VCaP (cell line): Measurements from ENCODE around the gene HEPACAM2.

Experiments
- H3K27ac ChIP-seq: fragments of 450-650 bp; 2 replicates; pipeline ENCODE4 v1.5.1; 2017
- TF ChIP-seq, protein P1 (sequence below): fragments of 450-650 bp; conservative IDR thresholded peaks from 2 replicates; pipeline ENCODE4 v1.5.1; 2017; ENCODE audit warnings: mild to moderate bottlenecking, moderate library complexity

The HEPACAM2 gene

DNA sequence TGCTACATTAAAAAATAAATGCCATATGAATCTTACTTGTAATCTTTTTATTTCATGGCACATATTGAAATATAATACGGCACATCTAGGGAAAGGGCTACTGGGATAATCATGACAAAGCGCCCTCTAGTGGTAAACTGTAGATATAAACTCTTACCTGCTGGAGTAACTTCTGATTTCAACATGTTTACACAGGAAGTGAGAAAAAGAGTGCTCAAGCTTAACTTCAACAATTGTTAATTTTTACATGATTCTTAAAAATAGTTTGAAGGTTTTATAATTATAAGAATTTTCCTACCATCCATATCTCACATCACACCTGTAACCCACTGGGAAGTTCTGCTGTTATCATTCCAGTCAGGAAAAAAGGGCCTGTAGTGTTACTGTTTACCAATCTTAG lies 2.0 kb upstream of the HEPACAM2 start:
- TF ChIP-seq, protein P1, sequence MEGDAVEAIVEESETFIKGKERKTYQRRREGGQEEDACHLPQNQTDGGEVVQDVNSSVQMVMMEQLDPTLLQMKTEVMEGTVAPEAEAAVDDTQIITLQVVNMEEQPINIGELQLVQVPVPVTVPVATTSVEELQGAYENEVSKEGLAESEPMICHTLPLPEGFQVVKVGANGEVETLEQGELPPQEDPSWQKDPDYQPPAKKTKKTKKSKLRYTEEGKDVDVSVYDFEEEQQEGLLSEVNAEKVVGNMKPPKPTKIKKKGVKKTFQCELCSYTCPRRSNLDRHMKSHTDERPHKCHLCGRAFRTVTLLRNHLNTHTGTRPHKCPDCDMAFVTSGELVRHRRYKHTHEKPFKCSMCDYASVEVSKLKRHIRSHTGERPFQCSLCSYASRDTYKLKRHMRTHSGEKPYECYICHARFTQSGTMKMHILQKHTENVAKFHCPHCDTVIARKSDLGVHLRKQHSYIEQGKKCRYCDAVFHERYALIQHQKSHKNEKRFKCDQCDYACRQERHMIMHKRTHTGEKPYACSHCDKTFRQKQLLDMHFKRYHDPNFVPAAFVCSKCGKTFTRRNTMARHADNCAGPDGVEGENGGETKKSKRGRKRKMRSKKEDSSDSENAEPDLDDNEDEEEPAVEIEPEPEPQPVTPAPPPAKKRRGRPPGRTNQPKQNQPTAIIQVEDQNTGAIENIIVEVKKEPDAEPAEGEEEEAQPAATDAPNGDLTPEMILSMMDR: peak; percentile 91
- peak overlapping the region; percentile 64 for H3K27ac ChIP-seq

DNA sequence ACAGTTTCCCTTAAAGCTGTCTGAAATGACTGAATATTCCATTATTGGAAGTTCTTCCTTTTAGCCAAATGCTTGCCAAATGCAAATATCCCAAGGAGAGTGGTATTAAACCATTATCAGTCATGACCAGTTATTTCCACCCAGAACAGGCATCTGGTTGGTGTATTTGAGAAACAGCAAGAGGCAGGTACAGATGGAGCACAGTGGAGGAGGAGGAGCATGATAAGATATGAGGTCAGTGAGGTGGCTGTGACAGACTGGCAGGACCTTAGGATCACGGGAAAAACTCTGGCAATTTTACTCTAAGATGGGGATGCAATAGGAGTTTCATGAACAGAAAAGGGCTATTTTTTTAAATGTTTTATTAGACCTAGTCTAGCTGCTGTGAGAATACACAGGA lies 6.4 kb downstream of the HEPACAM2 start:
- TF ChIP-seq, protein P1: no peak
- no peak overlapping the region for H3K27ac ChIP-seq

DNA sequence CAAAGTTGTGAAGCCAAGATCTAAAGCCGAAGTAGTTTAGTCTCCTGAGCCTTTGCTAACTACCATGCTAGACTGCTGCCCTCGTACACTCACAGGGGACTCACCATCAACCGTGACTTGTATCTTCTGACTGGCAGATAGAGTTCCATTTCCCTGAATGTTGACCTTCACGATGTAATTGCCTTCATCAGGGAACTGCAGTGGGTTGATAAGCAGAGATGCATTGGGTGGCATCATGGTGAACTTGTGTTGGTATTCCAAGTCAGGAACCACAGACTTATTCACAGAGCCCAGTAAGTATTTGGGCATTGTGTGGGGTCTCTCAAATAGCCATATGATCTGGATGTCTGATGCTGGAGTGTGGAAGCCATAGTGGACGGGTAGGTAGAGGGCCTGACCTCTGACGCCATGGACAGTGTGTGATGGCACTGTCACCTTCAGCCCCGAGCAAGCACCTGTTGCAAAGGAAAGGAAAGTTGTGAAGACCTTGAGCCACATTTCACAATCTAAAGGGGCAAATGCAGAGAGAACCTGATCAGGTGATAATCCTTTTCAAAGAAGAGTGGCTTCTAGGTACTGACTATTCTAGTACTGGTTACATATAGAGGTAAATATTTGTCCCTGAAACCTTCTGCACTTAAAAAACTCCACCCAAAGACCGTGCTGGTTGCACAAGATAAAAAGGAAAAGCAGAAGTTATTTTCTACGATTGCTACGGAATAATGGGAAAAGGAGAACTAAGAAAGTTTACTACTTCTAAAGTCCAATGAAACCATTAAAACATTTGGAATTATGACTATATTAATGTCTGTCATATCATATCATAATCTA lies 7.1 kb downstream of the HEPACAM2 start:
- H3K27ac ChIP-seq: no peak overlapping the region
- TF ChIP-seq, protein P1: no peak

DNA sequence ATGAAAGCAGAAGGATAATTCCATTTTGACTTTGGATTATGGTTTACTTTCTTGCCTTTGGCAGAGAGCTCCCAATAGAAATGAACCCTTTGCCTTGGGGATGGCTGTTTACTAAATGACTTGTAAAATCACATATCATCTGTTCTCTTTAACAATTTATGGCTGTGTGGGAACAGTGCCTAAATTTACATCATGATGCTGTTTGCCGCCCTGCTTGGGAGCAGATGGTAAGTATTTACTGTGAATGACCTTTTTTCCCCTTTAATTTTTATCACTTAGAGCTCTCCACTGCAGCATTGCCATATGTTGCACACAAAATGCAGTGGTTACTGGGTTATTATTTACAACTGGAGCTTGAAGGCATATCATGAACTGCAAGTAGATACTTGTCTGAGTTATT lies 13.4 kb downstream of the HEPACAM2 start:
- TF ChIP-seq, protein P1: no peak
- H3K27ac ChIP-seq: peak overlapping the region; percentile 66

DNA sequence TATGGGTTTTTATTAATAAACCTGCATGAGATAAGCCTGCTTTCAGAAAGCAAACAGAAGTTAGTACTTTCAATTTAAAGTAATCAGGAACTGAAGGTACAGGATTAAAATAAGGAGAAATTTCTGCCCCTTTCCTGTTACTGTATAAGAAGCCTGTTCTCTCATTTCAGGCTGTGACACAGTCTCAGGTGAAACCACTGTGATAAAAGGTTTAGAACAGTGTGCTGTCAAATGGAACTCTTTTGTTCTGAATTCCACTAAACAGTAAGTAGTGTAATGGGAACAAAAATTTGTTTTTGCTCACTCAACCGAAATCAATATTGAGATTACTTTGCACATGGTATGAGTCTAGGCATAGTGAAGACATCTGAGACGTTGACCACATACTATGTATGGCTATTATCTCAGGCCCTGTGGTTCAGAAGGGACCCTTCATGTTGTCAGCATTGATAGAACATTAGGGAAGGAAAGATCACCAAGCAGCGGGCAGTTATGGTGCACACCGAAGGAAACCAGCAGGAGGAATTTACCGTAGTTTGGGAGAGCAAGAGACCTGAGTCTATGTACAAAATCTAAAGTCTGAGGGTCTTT lies 14.9 kb downstream of the HEPACAM2 start:
- TF ChIP-seq, protein P1: no peak
- peak overlapping the region; percentile 66; the same call in 1 of the 2 replicates for H3K27ac ChIP-seq

DNA sequence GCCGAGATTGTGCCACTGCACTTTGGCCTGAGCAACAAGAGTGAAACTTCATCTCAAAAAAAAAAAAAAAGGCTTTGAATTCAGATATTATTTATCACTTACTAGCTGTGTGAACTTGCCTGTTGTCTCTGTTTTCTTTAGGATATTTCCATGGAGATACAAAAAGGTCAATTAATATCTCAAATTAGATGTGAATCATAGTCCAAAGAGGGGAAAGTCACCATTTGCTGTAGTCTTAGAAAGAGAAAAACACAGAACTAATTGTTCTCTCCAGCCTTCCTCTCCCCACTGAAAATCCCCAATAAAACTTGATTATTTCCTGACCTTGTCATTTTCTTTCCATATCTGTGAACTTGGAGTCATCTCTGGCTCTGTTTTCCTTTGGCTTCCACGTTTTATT lies 21.2 kb downstream of the HEPACAM2 start:
- H3K27ac ChIP-seq: peak overlapping the region; percentile 95
- TF ChIP-seq, protein P1: no peak

DNA sequence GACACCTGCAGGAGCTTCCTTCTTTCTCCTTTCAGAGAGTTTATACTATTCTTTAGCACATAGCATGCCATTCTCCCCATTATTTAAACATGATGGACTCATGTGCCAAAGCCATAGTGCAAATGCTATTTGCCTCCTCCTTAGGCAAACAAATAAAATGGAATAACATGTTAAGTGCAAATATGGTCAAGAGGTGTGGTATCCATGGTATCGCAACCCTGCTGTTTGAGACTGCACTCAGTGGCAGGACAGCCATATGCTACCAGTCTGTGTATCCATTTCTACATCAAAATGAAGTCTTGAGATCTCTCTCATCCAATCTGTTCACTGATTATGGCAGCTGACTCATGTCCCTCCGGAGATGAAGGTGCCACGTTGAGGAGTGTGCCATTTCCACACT lies 22.8 kb downstream of the HEPACAM2 start:
- H3K27ac ChIP-seq: peak overlapping the region; percentile 95
- TF ChIP-seq, protein P1: no peak
